ENCODE measurements around the gene SLC2A13.
"Not testable (repeated sequence)": the region's sequence is repeated elsewhere in the genome, so short reads cannot be mapped to it uniquely, and the experiment has no call there.

SLC2A13 gene

DNA sequence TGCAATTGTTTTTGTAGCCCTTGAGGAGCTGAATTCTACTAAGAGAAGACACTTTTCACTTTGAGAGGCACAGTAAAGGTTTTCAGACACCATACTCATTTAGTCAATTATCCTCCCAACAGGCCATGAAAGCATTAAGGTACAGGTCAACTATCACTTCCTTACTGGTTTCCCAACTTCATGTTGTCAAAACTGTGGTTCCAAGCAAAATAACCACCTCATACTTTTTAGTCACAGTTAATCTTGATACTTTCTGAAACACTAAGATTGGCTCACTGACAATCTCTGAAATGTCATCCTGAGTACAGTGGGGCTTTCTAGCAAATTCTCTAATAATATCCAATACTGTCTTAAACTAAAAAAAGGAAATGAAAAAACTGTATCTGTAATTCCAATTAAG, 71.7 kb downstream of the SLC2A13 start:
- no peak for DNase-seq

DNA sequence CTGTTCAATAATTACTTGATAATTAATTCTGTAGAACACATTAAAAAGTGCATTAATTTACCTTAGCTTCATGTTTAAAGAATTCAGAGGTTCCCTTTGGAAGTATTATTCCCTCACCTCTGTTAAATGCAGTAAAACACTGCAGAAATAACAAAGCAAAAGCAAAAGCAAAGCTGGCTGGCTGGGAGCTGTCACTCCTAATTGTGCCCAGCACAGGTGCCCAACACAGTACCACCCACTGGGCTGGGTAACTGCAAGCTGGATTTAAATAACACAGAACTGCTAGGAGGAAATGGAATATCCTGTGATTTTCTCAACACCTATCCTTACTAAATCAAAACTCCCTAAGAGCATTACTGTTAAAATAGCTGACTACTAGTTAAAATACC, 72.6 kb downstream of the SLC2A13 start:
- DNase-seq = no peak

DNA sequence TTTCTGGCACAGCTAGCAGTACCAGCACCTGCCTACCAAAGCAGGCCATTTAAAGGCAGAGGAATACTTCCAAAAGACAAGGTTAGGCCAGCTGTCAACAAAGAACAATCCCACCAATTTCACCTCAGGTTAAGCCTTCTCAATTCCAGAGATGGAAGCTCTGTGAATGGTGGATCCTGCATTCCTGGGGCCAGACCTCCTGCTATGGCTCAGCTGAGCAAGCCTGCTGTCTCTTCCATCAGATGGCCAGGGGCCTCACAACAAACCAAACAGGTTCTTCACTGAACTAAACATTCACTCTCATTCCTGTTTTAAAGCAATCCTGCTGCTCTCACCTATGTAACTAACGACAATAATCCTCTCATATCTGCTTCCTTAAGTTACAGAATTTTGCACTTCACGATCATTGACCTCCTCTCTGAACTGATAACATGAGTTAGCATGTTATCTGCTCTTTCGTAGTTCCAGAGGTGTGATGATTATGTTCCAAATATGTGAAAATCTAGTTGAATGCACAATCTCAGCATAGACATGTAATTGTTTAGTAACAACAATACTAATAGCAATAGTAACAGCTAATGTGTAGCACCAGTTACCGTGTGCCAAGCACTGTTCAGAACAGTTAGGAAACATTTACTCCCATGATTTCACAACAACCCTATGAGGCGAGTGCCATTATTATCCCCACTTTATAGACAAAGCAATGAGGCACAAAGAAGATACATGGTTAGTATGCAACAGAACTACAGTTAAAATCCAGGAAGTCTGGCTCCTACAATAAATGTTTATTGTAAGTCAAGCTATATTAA, 73.2 kb downstream of the SLC2A13 start:
- DNase-seq = no peak

DNA sequence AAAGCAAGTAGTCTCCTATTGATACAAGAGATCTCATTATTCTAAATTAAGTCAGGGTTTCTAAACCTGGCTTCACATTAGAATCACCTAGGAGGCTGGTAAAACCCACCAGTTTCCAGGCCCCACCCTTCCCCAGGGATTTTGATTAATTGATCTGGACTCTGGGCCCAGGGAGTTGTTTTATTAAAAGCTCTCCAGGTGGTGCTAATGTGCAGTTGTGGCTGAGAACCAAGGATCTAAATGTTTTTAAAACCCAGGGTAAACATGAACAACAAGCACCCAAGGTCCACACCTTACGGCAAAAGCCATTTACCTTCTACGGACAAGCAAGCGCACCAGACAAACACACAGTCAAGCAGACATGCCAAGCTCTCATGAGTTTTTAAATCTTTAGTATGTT, 73.9 kb downstream of the SLC2A13 start:
- no peak for DNase-seq

DNA sequence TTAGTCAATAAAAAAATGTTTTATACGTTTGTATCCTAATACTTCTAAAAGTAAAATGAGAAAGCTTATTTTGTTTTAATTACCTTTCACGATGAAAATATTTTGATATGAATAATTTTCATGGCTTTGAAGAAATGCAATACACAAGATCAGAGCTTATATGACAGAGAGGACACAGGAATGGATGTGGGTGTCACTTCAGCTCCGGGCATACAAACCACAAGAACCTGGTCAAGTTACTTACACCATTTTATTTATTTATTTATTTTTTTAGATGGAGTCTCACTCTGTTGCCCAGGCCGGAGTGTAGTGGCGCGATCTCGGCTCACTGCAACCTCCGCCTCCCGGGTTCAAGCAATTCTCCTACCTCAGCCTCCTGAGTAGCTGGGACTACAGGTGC, 74.9 kb downstream of the SLC2A13 start:
- DNase-seq = not testable (repeated sequence)

DNA sequence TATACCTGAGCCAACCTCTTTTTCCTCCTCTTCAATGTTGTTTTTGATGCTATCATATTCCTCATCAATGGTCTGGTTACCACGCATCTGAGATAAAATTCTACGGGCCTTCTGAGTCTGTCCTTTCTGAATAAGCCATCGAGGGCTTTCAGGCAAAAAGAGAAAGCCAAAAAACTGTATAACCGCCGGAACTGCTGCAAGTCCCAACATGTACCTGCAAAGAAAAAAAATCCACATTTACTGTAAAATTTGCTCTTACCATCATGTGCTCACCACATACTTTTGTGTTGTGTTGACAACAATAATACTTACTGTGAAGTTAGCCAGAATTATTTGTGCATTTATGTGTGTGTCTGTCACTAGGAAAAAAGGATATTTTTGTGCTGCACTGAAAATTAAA, 77.6 kb downstream of the SLC2A13 start:
- no peak for DNase-seq

DNA sequence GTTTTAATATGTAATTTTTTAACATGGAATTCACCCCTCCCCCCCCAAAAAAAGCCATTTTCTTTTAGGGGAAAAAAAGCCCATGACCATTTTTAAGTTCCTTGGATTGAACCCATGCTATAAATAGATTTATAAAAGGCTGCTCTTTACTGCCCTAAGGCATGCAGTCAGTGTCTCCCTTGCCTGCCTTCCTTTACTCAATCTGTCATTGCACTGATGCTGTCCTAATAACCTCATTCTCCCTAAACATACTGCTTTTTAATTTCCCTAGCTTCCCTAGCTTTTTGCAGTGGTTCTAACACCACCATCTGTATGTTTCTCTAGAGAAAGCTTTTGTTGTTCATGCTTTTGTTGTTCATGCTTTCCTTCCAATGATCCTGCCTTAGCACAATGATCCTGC, 83.0 kb downstream of the SLC2A13 start:
- DNase-seq = no peak

DNA sequence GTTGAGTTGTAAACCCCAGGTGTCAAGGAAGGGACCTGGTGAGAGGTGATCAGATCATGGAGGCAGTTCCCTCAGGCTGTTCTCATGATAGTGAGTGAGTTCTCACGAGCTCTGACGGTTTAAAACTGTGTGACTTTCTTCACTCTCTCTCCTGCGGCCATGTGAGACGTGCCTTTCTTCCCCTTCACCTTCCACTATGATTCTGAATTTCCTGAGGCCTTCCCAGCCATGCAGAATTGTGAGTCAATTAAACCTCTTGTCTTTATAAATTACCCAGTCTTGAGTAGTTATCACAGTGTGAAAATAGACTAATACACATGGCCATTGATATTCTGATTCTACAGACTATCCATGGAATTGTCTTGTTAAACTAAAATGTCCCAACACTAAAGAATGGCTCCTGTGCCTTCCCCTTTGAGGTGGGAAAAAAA, 85.6 kb downstream of the SLC2A13 start:
- no peak for DNase-seq

DNA sequence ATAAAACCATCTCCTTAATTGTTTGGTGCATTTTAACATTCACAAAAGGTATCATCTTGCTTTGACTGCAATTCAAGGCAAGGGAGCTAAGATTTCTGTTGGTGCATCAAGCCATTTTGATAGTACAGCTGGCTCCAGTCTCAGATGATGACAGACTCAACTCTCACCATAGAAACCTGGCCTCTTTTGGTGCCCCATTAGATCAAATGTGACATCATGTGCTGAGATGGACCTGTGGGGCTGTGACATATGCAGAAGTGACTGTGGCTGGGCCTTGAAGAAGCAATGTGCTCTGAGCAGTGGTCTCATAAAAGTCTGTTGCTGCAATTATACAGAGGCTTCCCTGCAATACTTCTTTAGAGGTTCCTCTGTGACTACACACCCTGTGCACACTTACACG, 88.4 kb downstream of the SLC2A13 start:
- DNase-seq = no peak

DNA sequence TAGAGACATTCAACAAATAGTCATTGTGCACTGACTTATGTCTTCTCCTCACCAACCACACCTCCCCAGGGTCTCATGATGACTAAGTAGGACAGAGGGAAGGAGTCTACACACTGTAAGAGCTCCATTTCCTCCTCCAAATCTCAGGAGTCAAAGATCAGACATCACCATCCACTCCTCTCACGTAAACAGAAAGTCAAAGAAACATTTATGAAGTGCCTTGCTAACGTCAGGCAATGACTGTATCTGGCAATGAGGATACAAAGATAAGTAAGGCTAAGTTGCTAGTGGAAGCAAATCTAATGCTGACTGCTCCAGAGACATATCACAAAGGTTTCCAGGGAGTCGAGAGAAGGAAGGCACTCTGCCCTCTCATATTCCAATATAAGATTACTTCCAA, 88.9 kb downstream of the SLC2A13 start:
- peak; percentile 39 for DNase-seq

DNA sequence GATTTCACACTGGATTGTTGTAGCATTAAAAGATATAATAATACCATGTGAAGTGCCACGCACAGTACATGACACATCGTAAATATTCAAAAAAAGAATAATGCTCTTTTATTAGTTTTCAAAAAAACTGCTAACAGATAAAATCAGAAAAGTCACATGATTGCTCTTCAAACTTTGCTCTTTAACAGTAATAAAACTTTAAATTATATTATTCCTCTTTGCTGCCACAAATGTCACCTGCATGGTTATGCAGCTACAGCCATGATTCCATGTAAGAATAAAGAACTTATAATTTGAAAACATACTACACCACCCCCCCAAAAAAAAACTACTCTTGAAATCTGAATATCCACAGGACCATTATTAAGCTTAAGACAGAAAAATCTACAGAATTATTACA, 90.0 kb downstream of the SLC2A13 start:
- DNase-seq = no peak

DNA sequence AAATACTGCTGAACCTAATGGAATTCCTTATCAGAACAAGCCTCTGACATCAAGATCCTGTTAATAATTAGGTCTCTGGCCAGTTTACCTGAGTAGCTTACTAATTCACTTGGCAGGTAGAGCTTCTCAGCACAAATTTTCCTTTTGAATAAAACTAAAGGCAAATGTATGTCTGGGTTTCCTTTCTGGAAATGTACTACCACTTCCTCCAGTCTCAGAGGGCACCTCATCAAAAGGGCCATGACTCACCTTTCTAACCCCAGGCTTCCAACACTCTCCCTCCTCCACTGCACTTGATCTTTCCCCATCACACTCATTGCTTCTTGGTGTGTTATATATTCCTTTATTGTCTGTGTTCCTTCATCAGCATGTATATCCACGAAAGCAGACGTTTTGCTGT, 90.5 kb downstream of the SLC2A13 start:
- DNase-seq = no peak

DNA sequence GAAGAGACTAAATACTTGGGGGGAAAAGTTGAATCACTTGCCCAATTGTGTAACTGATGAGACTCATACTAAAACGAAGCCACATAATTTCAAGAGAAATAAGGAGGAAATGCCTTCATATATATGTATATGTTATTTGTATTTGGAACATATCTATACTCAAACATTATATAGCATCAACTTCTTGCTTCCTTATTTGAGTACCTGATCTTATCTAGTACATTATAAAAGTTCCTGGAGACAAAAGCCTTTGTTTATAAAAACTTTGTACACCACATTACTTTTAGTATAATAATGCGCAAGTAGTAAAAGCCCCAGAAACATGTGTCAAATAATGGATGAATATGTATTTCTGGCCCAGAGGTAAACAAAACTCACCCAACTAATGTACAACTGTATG, 92.0 kb downstream of the SLC2A13 start:
- no peak for DNase-seq

DNA sequence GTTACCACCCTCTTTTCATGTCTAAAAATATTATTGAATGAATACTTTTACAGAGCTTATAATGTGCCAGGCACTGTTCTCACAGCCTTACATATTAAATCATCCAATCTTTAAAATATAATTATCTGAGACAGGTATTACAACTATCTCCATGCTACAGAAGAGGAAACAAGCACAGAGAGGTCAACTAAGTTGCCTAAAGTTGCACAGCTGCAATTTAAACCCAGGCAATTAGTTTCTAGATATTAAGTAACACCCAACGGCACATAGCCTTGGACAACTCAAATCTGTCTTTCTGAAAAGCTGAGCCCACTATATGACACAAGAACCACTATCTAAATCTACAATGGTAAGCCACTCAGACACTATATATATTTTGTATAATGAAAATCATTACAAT, 92.6 kb downstream of the SLC2A13 start:
- DNase-seq = no peak

DNA sequence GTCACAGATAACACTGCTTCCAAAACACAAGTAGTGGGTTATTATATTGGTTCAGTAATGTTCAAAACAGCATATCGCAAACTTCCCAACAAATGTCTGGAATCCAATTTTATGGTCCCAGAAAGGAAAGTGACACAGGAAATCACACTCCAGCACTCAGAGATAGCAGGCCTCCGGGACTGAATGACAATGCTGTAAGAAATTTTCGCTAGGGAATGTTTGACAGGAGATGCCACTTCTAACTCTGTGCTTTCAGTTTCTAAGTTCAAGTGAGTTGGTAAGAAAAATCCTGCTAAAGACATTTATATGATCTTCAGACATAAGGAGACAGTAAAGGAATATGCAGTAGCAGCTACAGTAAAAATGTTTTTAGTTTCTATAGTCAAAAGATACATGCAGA, 93.2 kb downstream of the SLC2A13 start:
- no peak for DNase-seq

DNA sequence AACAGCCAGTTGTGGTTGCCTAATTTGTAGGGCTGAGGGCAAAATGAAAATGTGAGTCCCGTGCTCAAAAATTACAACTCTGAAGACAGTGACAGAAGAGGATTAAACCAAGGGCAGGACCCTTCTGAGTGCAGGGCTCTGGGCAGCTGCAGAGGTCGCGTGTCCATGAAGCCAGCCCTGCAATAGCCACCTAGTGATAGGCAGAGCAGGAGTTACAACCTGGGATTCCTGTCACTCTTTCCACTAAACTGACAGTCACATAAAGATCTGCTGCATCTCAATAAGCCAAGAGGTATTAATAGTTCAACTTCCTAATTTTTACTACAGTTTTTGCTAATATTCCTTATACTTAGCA, 94.1 kb downstream of the SLC2A13 start:
- DNase-seq = no peak

DNA sequence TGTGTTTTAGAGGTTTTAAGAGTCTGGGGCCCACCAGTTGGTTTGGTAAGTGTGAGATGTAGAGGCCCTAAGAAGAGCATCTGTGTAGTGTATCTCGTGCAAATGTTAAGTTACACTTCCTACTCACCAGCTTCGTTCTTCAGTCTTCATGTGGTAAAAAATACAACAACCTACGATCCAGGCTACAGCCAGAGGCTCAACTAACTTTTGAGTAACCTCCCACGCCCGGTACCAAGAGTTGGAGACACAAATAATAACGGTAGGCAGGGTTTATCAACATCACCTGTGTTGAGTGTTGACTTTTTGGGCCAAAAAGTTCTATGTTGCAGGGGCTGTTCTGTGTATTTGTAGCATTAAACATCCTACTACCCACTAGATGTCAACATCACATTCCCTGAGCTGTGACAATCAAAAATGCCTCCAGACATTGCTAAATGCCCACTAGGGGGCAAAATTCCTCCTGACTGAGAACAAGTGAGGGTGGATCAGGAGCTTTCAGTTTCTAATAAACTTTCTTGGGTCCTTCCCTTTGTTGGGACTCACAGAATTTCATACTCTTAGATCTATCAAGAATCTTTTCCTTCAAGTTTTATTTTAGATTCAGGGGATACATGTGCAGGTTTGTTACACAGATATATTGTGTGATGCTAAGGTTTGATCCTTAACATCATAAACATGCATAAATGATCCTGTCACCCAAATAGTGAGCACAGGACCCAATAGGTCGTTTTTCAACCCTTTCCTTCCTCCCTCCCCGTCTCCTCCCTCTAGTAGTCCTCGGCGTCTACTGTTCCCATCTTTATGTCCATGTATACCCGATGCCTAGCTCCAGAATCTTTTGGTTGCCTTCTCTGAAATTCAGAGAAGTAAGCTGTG, 94.7 kb downstream of the SLC2A13 start:
- DNase-seq = peak; percentile 61

DNA sequence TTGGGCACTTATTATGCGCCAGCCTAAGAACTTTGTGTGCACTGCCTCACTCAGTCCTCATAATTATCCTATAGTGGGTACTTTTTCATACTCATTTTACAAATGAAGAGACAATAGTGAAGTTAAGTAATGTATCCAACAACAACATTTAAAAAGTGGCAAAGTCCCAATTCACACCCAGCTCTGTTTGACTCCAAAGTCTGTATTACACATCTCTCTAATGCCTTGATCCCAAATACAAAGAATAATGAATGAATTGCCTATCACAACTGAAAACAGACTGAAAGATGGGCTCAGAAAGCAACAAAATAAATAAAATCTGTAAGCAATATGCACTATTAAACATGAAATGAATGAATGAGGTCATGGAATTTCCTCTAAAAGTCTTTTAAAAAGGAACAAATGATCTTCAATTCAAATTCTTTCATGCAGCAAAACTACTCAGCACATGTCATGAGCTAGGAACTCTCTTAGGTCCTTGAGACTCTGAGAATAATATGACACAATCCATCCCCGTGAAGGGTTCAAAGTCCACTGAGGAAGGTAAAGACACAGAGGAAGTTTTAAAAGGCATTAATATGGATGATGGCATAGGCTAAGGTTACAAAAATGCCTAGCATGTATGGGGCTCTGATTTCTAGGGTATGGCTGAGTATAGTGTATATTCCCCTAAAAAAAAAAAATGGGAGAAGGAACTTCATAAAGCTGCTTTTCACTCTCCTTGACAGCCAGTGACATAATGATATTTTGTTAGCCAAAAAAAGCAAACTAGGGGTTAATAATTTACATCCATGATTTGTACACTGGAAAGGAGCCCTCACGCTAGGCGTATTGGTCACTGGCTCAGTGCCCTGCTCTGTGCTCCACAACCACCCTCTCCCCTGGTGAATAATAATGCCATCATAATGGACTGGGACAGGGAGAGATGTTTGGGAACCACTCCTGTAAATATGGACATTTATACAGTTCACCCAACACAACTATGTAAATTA, 103.4 kb downstream of the SLC2A13 start:
- DNase-seq = no peak

DNA sequence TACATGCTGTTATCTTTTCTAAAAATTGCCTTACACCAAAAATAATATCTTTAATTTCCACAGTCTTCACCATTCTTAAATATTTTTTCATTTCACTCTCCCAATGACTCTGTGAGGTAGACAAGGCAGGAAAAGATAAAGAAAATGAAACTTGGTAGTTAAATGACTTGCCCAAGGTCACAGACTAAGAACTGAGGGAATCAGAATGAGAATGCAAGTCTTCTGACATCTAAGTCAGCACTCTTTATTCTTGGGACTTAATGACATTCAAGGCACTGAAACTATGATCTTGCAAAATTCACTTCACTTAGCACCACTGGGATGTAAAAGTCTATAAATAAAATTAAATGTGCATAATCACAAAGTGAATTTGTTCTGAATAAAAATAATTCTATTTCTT, 104.5 kb downstream of the SLC2A13 start:
- DNase-seq = no peak

DNA sequence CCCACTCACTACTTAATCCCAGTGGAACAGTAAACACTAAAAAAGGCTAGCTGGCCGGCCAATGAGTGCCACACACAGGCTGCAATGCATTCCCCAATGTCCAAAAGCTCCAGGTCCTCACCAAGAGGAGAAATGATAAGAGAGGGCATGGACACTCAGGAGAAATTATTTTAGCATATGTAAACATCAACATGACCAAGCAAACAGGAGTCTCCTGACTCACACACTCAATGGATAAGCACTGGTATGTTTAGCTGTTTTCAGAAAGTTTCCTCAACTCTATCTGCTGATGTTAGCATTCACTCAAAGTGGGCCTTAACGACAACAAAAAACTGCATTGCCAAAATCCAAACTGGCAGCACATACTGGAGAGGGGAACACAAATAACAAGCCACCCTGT, 105.0 kb downstream of the SLC2A13 start:
- DNase-seq = no peak

DNA sequence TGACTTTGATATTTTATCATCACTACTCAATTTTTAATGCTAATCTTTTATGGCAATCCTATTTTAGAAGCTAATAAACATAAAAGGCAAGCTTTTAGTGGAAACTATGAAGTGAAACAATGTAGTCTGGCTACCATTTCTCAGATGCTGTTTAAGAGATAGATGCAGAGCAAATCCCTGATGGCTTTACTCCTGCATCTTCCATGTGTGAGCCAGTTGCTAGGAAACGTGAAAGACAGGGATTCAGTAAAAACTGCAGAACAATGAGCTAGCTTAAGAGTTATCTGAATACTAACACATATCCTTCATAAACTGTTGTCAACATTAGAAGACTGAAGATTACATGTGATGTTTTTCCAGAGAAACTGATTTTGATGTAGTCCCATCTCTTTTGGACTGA, 112.6 kb downstream of the SLC2A13 start:
- no peak for DNase-seq

DNA sequence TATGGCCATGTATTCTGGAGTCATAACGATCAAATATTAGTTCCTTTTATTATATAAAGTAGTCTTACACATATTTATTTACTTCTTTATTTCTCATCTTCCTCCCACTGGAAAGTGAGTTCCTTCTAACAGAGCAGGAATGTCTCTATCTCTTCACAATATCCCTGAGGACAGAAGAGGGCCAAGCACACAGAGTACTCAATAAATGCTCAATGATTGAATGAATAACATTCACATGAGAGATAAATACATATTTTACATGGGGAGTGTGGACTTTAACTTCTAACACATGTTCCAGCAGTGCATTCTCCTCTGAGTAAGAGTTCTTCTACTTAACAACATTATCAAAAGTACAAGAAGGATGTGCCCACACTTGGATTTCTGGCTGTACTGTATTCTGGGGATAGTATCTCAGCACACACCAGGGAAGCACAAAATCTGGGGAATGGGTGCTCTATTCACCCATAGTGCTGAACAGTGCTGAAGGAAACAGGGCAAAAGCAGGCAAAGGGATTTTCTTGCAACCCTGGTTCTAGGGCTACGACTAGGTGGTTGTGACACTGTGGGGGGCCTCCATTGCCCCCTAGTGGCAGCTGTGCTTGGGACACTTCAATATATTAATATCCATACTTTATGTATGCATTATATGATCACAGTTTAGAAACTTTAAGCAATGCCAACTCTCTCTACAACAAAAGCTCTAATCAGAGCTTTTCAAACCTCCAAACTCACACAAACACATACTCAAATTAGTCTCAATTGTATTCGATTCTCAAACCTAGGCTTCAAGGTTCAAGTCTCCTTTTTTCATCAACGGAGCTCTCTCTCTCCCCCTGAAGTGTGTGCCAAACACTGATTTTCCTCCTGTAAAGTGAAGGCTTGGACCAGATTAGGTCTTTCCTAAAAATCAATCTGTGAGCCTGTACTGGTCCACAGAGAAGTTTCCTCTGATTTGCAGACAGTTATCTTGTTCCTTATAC, 115.5 kb downstream of the SLC2A13 start:
- peak; percentile 23 for DNase-seq
